ENCODE results near the gene CHRNB2. TPM values are rescaled to one million over a fixed set of nuclear protein-coding genes. Genes with fewer than 3 reads are reported as not detected.

The CHRNB2 gene
- total RNA-seq, 1 experiment from 2014 or later: 1.8 TPM

- no peak overlapping the region for H3K14ac ChIP-seq (ENCODE audit: insufficient read depth, low read length)
- H3K79me2 ChIP-seq (ENCODE audit: insufficient read depth, low read length): peaks cover 53% of the 10 kb centered on the region; the same call in 1 of the 2 replicates
- no peak overlapping the region for H3T11ph ChIP-seq (ENCODE audit: low read length)
- Mint-ChIP-seq H3K27me3 (ENCODE audit: low read depth) (no peaks in the 10 kb centered on the region; the same call in 1 of the 2 replicates), H3K4me1 (peaks cover 51 to 52% of the 10 kb centered on the region in 2 experiments), H3K9me3 (no peaks in the 10 kb centered on the region), H3K4me3 (0 out of 5 replicates have a peak overlapping the region, but pooled peaks of 1 of the 2 experiments have one; percentile 18), H3K36me3 (ENCODE audit: insufficient read depth in 1 of 3, low read depth in 3 of 3) (peaks cover 31 to 36% (median 35%) of the 10 kb centered on the region in 3 experiments), H3K27ac (peak overlapping the region in 1 of 3 experiments; percentile 32; a peak in 2 of 7 replicates)
- no peak overlapping the region for H3K56ac ChIP-seq (ENCODE audit: insufficient read length, low read depth, low read length)
- H3K27ac ChIP-seq (ENCODE audit: insufficient read length, low read depth, low read length): no peak overlapping the region
- no peak overlapping the region for H4K8ac ChIP-seq (replicated peaks; ENCODE audit: insufficient read length, low read depth, low read length)
- H3K18ac ChIP-seq (ENCODE audit: insufficient read length, low read depth, low read length): no peak overlapping the region
- WGBS (ENCODE audit: extremely low coverage, insufficient read length, low lambda C conversion rate): no CpG with 5 or more reads among the region's 2 CpGs
- H4K20me1 ChIP-seq (ENCODE audit: control insufficient read depth, insufficient read depth, insufficient read length): peaks cover 2% of the 10 kb centered on the region
- no peak overlapping the region for H3K4me2 ChIP-seq (ENCODE audit: insufficient read depth, insufficient read length, low read length)
- peaks cover 12% of the 10 kb centered on the region for H3K23me2 ChIP-seq (ENCODE audit: insufficient read length, low read depth, low read length, poor library complexity, severe bottlenecking)
- H2AFZ ChIP-seq (ENCODE audit: low read length): no peak overlapping the region
- H3K4ac ChIP-seq (ENCODE audit: low read depth, low read length): no peak overlapping the region
- H4K5ac ChIP-seq (ENCODE audit: insufficient read length, low read depth, low read length): no peak overlapping the region
- no peaks in the 10 kb centered on the region for H3K9me3 ChIP-seq (ENCODE audit: control insufficient read depth, low read depth, low read length)
- TF ChIP-seq, protein P1, sequence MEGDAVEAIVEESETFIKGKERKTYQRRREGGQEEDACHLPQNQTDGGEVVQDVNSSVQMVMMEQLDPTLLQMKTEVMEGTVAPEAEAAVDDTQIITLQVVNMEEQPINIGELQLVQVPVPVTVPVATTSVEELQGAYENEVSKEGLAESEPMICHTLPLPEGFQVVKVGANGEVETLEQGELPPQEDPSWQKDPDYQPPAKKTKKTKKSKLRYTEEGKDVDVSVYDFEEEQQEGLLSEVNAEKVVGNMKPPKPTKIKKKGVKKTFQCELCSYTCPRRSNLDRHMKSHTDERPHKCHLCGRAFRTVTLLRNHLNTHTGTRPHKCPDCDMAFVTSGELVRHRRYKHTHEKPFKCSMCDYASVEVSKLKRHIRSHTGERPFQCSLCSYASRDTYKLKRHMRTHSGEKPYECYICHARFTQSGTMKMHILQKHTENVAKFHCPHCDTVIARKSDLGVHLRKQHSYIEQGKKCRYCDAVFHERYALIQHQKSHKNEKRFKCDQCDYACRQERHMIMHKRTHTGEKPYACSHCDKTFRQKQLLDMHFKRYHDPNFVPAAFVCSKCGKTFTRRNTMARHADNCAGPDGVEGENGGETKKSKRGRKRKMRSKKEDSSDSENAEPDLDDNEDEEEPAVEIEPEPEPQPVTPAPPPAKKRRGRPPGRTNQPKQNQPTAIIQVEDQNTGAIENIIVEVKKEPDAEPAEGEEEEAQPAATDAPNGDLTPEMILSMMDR (conservative IDR thresholded peaks at IDR 0.05): no peak
- H3K9ac ChIP-seq (ENCODE audit: extremely low read depth, insufficient read length, low read length): no peak overlapping the region
- no peak overlapping the region for H2BK5ac ChIP-seq (ENCODE audit: insufficient read length, low read length)
- H3K23ac ChIP-seq (ENCODE audit: insufficient read length, low read depth, low read length): no peak overlapping the region
- DNase-seq: no peak
- H2BK15ac ChIP-seq (ENCODE audit: low read depth, low read length): no peak overlapping the region
- no peak overlapping the region for H2BK120ac ChIP-seq (ENCODE audit: low read depth, low read length, poor library complexity, severe bottlenecking)
- no peak overlapping the region for H2AK5ac ChIP-seq (ENCODE audit: insufficient read length, low read length)
- H3K27me3 ChIP-seq (ENCODE audit: insufficient read depth, low read length): no peaks in the 10 kb centered on the region
- H2BK20ac ChIP-seq (ENCODE audit: low read depth, low read length, poor library complexity, severe bottlenecking): no peak overlapping the region
- H3K79me1 ChIP-seq (ENCODE audit: insufficient read depth, low read depth, low read length, poor library complexity, severe bottlenecking): peaks cover 12% of the 10 kb centered on the region
- H3K4me1 ChIP-seq (ENCODE audit: insufficient read depth, low read length): peaks cover 7% of the 10 kb centered on the region; the same call in 1 of the 2 replicates
- no peak overlapping the region for H4K91ac ChIP-seq (ENCODE audit: insufficient read length, low read depth, low read length)
- no peak overlapping the region for H2BK12ac ChIP-seq (ENCODE audit: insufficient read length, low read depth, low read length)
Measured at GRCh38 chr1:154605534-154605933, 38.0 kb downstream of the CHRNB2 start.
